Anterior cingulate cortex (tissue), 58 donors: Measurements from ENCODE around the gene KRT82.
"Not testable (repeated sequence)": the region's sequence is repeated elsewhere in the genome, so short reads cannot be mapped to it uniquely, and the experiment has no call there.

Experiments
- DNase-seq, 58 donors: peaks; one replicate each; lab custom pipeline; 2025; lab: John Stamatoyannopoulos, UW

Gene KRT82

GRCh38 chr12:52405922-52406385 lies at the start of gene KRT82:
KRT82 (minus strand) TSS chr12:52406335; CDS start chr12:52406277, 58 bp downstream.
- no peak for DNase-seq

GRCh38 chr12:52455821-52456220 lies 49.7 kb upstream of the KRT82 start:
- no peak for DNase-seq

- DNase-seq, result peak in 3 of 58 donors; percentile 1 to 11 (median 7)
These were observed 48.5 kb upstream of the KRT82 start for GRCh38 chr12:52454411-52455201.

- DNase-seq, result no peak
These were observed 46.0 kb upstream of the KRT82 start, which contains the start of gene KRT6B for GRCh38 chr12:52452101-52452500. KRT6B (minus strand) TSS chr12:52452146; CDS start chr12:52452078, 68 bp downstream.

- no peak for DNase-seq
These were observed 42.1 kb upstream of the KRT82 start for GRCh38 chr12:52448228-52448627.

- not testable (repeated sequence) for DNase-seq
These were observed 41.1 kb upstream of the KRT82 start for GRCh38 chr12:52447196-52447595.

- DNase-seq, result no peak
These were observed 40.4 kb upstream of the KRT82 start for GRCh38 chr12:52446367-52447045.

- no peak for DNase-seq
These were observed 39.7 kb upstream of the KRT82 start for GRCh38 chr12:52445876-52446275.

- DNase-seq, result no peak
These were observed 38.8 kb upstream of the KRT82 start for GRCh38 chr12:52444647-52445595.

GRCh38 chr12:52443966-52444365 lies 37.8 kb upstream of the KRT82 start:
- DNase-seq, result no peak

- DNase-seq, result peak in 1 of 58 donors; percentile 4
These were observed 36.5 kb upstream of the KRT82 start for GRCh38 chr12:52442600-52443061.

GRCh38 chr12:52441320-52441911 lies 35.3 kb upstream of the KRT82 start:
- no peak for DNase-seq

GRCh38 chr12:52440821-52441319 lies 34.7 kb upstream of the KRT82 start:
- DNase-seq, result no peak

GRCh38 chr12:52439845-52440244 lies 33.7 kb upstream of the KRT82 start:
- DNase-seq, result no peak

GRCh38 chr12:52439420-52439819 lies 33.3 kb upstream of the KRT82 start:
- no peak for DNase-seq

GRCh38 chr12:52438305-52439301 lies 32.5 kb upstream of the KRT82 start:
- no peak for DNase-seq

GRCh38 chr12:52437508-52437907 lies 31.4 kb upstream of the KRT82 start:
- DNase-seq, result no peak

GRCh38 chr12:52436828-52437474 lies 30.8 kb upstream of the KRT82 start:
- no peak for DNase-seq
